Keratinocyte (primary cell): ENCODE results near the gene LYPD6. TPM values are rescaled to one million over a fixed set of nuclear protein-coding genes. Genes with fewer than 3 reads are reported as not detected.

ENCODE experiments used
- DNase-seq: peaks from one replicate; pipeline ENCODE4 v3.0.0-alpha.2; 2011; ENCODE audit warnings: low read depth, missing footprints, low spot score
- FAIRE-seq: peaks from 2 replicates; lab custom pipeline; 2011; peaks lifted over from hg19 to GRCh38; lab: Jason Lieb, UNC
- H2AFZ ChIP-seq: 2 replicates; pipeline ENCODE4 v1.6.0; 2012; ENCODE audit warnings: low read length, control low read depth, inconsistent platforms; ENCODE audit not compliant: control insufficient read depth
- H3K27ac ChIP-seq: 2 replicates; pipeline ENCODE4 v1.5.1; 2011; ENCODE audit warnings: low read length; ENCODE audit not compliant: control insufficient read depth, insufficient read depth
- H3K27me3 ChIP-seq: 3 replicates; pipeline ENCODE4 v1.6.0; 2011; ENCODE audit warnings: low read length; ENCODE audit not compliant: control insufficient read depth, insufficient read depth; ENCODE audit errors: extremely low read depth
- H3K36me3 ChIP-seq, 2 experiments: 2 replicates in 1 of 2; 3 replicates in 1 of 2; pipeline ENCODE4 v1.5.1; 2011; ENCODE audit warnings: low read length in 2 of 2, mild to moderate bottlenecking in 1 of 2; ENCODE audit not compliant: control insufficient read depth in 2 of 2, insufficient read depth in 2 of 2; ENCODE audit errors: extremely low read depth in 1 of 2
- H3K4me1 ChIP-seq: 3 replicates; pipeline ENCODE4 v1.5.1; 2011; ENCODE audit warnings: low read length; ENCODE audit not compliant: control insufficient read depth, insufficient read depth; ENCODE audit errors: extremely low read depth
- H3K4me2 ChIP-seq: 3 replicates; pipeline ENCODE4 v1.6.0; 2011; ENCODE audit warnings: low read depth, low read length; ENCODE audit not compliant: control insufficient read depth, insufficient read depth; ENCODE audit errors: extremely low read depth
- H3K4me3 ChIP-seq, 3 experiments: fragments of 200-600 bp in 1 of 3; sonication (generic) in 1 of 3; 2 replicates in 2 of 3; 3 replicates in 1 of 3; pipeline ENCODE4 v1.5.1; 2011 to 2016; ENCODE audit warnings: low read length in 3 of 3, mild to moderate bottlenecking in 3 of 3, control low read depth in 2 of 3, inconsistent platforms in 1 of 3, low read depth in 1 of 3, mixed read lengths in 1 of 3, mixed run types in 1 of 3, moderate library complexity in 1 of 3; ENCODE audit not compliant: control insufficient read depth in 2 of 3, insufficient read depth in 2 of 3; ENCODE audit errors: extremely low read depth in 1 of 3
- H3K79me2 ChIP-seq: 2 replicates; pipeline ENCODE4 v1.6.0; 2012; ENCODE audit warnings: low read length; ENCODE audit not compliant: control insufficient read depth, insufficient read depth
- H3K9ac ChIP-seq: 3 replicates; pipeline ENCODE4 v1.6.0; 2011; ENCODE audit warnings: low read length; ENCODE audit not compliant: control insufficient read depth, insufficient read depth; ENCODE audit errors: extremely low read depth
- H3K9me1 ChIP-seq: 3 replicates; pipeline ENCODE4 v1.6.0; 2011; ENCODE audit warnings: low read length; ENCODE audit not compliant: control insufficient read depth, insufficient read depth; ENCODE audit errors: extremely low read depth
- H3K9me3 ChIP-seq: 2 replicates; pipeline ENCODE4 v1.5.1; 2012; ENCODE audit warnings: low read depth, low read length; ENCODE audit not compliant: control insufficient read depth
- H4K20me1 ChIP-seq: 3 replicates; pipeline ENCODE4 v1.6.0; 2011; ENCODE audit warnings: low read length; ENCODE audit not compliant: control insufficient read depth, insufficient read depth; ENCODE audit errors: extremely low read depth
- CTCF ChIP-seq, 3 experiments: IDR thresholded peaks in 1 of 3; conservative IDR thresholded peaks in 1 of 3; optimal IDR thresholded peaks in 1 of 3; 2 replicates in 2 of 3; 3 replicates in 1 of 3; pipeline versions ENCODE3 to v1.5.1; 2011; ENCODE audit warnings: low read length in 3 of 3, mild to moderate bottlenecking in 3 of 3, moderate library complexity in 2 of 3, control low read depth in 1 of 3, inconsistent platforms in 1 of 3; ENCODE audit not compliant: insufficient read depth in 2 of 3; ENCODE audit errors: extremely low read depth in 1 of 3
- EZH2 ChIP-seq: IDR thresholded peaks from one replicate; pipeline ENCODE4 v1.6.1; 2012; ENCODE audit warnings: inconsistent platforms, mild to moderate bottlenecking, low read length, moderate library complexity
- dilution Hi-C: fragments of 300-500 bp; cut with MboI; formaldehyde crosslinking; loops from one replicate; pipeline ENCODE4 v1.7.0; 2020; ENCODE audit warnings: low sequenced_read_pairs; ENCODE audit not compliant: extremely low pct_ligation_motif_present
- polyA plus RNA-seq, 5 experiments: library from polyadenylated mRNA; depleted of rRNA in 3 of 5; stranded (reverse) in 3 of 5; stranded (forward) in 1 of 5; unstranded in 1 of 5; fragments of >200 nt; gene quantifications; 1 replicate in 1 of 5; 2 replicates in 3 of 5; 3 replicates in 1 of 5; pipeline versions ENCODE4 v1.2.1 to v1.2.3, GENCODE V29; 2011 to 2012; ENCODE audit warnings: missing spikeins in 2 of 5, low read depth in 1 of 5, low replicate concordance in 1 of 5

The LYPD6 gene
- polyA plus RNA-seq, 1 donor (not counting 4 experiments of a cell fraction or from before 2014, with no cell fraction given), result 3.5 TPM

GRCh38 chr2:149370061-149370775 is 39.8 kb downstream of the LYPD6 start:
- no peaks in the 10 kb centered on the region for H3K27me3 ChIP-seq
- FAIRE-seq (no peak), DNase-seq (no peak)
- no peaks in the 10 kb centered on the region for H4K20me1 ChIP-seq
- H2AFZ ChIP-seq, result no peak overlapping the region
- H3K36me3 ChIP-seq, result no peaks in the 10 kb centered on the region
- no peaks in the 10 kb centered on the region for H3K79me2 ChIP-seq
- TF ChIP-seq CTCF (optimal IDR thresholded peaks at IDR 0.05 in 1 of 3, IDR thresholded peaks at IDR 0.05 in 1 of 3, conservative IDR thresholded peaks at IDR 0.05 in 1 of 3; ENCODE audit: extremely low read depth in 1 of 3, insufficient read depth in 2 of 3, low read length in 3 of 3) (no peak), EZH2 (no peak)
- H3K4me2 ChIP-seq, result no peak overlapping the region
- H3K27ac ChIP-seq, result no peak overlapping the region
- no peaks in the 10 kb centered on the region for H3K9me3 ChIP-seq
- H3K4me3 ChIP-seq, result no peak overlapping the region
- no peaks in the 10 kb centered on the region for H3K9me1 ChIP-seq
- dilution Hi-C loops, result no loop called here
- no peak overlapping the region for H3K9ac ChIP-seq
- peaks cover 12% of the 10 kb centered on the region for H3K4me1 ChIP-seq

- H3K4me3 ChIP-seq, result no peak overlapping the region
- no peak overlapping the region for H3K9ac ChIP-seq
- H3K9me3 ChIP-seq, result no peaks in the 10 kb centered on the region
- dilution Hi-C loops, result no loop called here
- no peak overlapping the region for H2AFZ ChIP-seq
- H3K27ac ChIP-seq, result no peak overlapping the region
- no peaks in the 10 kb centered on the region for H3K36me3 ChIP-seq
- H3K9me1 ChIP-seq, result no peaks in the 10 kb centered on the region
- DNase-seq (no peak), FAIRE-seq (no peak)
- H3K4me1 ChIP-seq, result peaks cover 2% of the 10 kb centered on the region
- H4K20me1 ChIP-seq, result no peaks in the 10 kb centered on the region
- H3K27me3 ChIP-seq, result no peaks in the 10 kb centered on the region
- no peak for TF ChIP-seq EZH2
- TF ChIP-seq CTCF (optimal IDR thresholded peaks at IDR 0.05 in 1 of 3, IDR thresholded peaks at IDR 0.05 in 1 of 3, conservative IDR thresholded peaks at IDR 0.05 in 1 of 3; ENCODE audit: extremely low read depth in 1 of 3, insufficient read depth in 2 of 3, low read length in 3 of 3), result no peak
- no peaks in the 10 kb centered on the region for H3K79me2 ChIP-seq
- no peak overlapping the region for H3K4me2 ChIP-seq
Measured at GRCh38 chr2:149371476-149371875, 41.1 kb downstream of the LYPD6 start.
